Neural progenitor cell (in vitro differentiated cells): Measurements from ENCODE around the gene SNAPC2.

Experiments
- CTCF ChIP-seq: fragments of 200-600 bp; sonication (generic); IDR thresholded peaks from 2 replicates; pipeline ENCODE4 v1.5.1; 2017; ENCODE audit warnings: antibody characterized with exemption, mild to moderate bottlenecking
- EZH2 ChIP-seq: fragments of 200-600 bp; sonication (generic); IDR thresholded peaks from 2 replicates; pipeline ENCODE4 v1.6.1; 2017; ENCODE audit warnings: antibody characterized with exemption, mild to moderate bottlenecking, moderate library complexity

- TF ChIP-seq CTCF: no peak
- no peak for TF ChIP-seq EZH2
These were observed 8.2 kb downstream of the SNAPC2 start for GRCh38 chr19:7928334-7928706.
